Activated CD4-positive, CD25-positive, alpha-beta regulatory T cell (primary cell): ENCODE measurements around the gene NLRP6.
"Not testable (repeated sequence)": the region's sequence is repeated elsewhere in the genome, so short reads cannot be mapped to it uniquely, and the experiment has no call there.

Experiments
- DNase-seq, 4 experiments: peaks; one replicate each; lab custom pipeline; 2025; lab: John Stamatoyannopoulos, UW

NLRP6 gene

DNA sequence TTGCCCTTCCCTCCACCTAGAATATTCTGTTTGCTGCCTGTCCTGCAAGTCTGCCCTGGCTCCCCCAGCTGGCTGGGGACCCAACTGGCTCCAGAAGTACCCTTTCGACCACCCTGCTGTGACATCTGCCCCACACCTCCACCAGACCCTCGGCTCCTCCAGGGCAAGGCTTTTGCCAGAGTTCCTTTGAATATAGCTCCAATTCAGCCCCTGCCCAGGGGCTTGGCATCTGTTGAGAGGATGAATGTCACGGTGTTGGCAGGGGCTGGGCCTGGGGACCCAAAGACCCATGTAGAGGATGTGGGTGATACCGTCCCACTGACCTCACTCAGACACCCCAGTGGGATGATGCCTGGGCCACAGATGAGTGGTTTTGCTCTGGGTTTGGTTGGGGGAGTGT lies 4.0 kb downstream of the NLRP6 start:
- no peak for DNase-seq

DNA sequence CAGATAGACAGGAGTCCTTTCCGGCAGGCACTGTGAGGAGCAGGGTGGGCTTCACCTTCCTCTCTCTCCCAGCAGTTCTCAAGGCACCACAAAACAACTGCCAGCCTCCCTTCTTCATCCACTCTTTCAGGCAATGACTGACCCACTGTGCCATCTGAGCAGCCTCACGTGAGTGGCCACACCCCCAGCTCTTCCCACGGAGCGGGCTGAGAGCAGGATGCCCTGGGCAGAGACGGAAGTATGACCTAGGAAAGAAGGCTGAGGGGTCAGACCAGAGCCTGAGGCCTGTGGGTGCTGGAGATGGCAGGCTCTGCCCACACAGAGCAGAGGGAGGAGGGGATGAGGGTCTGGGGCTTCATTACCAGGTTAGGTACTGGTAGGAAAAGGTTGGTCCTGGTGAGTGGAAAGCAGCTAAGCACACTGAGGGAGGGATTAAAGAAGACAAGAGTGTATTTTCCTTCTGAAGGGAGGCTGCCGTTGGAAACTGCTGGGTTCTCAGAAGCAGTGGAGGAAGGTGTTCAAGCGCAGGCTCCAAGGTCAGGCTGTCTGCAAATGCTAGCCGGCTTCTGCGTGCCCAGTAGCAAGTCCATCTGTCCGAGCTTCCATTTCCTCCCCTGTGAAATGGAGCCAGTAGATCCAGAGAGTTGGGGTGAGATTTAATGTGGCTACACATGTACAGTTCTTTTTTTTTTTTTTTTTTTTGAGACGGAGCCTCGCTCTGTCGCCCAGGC lies 4.6 kb downstream of the NLRP6 start:
- no peak for DNase-seq

DNA sequence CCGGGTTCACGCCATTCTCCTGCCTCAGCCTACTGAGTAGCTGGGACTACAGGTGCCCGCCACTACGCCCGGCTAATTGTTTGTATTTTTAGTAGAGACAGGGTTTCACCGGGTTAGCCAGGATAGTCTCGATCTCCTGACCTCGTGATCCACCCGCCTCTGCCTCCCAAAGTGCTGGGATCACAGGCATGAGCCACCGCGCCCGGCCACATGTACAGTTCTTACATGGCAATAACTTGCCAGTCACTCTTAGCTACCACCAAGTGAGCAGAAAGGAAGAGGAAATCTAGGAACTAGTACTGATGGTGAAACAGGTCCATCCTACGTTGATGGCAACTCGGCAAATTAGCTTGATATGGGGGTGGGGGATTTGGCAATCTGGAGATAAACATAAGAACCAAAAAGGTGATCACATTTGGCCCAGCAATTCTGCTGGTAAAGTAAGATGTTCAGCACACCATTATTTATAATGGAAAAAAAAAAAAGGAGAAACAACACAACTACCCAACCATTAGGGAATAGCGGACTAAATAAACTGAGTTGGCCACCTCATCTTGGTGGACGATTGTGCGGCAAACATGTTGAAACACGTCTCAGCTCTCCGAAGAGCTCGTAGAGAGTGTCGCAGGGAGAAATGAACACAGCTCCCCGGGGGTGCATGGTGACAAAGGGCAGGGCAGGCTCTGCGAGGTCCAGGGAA lies 5.3 kb downstream of the NLRP6 start:
- DNase-seq: no peak

DNA sequence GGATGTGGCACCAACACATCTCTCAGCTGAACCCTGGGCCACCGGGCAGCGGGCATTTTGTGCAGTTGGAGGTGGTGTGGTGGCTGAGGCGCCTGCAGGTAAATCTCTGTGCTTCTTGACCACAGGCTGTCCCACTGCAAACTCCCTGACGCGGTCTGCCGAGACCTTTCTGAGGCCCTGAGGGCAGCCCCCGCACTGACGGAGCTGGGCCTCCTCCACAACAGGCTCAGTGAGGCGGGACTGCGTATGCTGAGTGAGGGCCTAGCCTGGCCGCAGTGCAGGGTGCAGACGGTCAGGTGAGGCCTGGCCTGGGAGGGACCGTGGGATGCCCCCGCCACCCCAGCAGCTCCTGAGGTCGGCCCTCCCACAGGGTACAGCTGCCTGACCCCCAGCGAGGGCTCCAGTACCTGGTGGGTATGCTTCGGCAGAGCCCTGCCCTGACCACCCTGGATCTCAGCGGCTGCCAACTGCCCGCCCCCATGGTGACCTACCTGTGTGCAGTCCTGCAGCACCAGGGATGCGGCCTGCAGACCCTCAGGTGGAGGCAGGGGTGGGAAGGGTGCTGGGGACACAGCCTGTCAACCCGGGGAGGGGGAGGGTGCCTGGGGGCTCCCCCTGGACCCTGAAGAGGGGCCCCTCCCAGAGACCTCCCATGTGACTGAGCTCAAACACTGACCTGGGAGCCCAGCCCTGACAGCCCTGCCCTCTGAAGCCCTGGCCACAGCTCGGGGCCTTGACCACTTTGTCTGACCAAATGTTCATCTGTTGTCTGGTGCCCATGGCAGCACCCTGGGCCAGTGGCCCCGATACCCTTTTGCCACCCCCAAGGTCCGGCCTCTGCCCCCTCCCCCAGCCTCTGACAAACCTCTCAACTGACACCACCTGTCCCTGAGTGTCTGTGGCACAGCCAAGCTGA lies 6.2 kb downstream of the NLRP6 start:
- no peak for DNase-seq

DNA sequence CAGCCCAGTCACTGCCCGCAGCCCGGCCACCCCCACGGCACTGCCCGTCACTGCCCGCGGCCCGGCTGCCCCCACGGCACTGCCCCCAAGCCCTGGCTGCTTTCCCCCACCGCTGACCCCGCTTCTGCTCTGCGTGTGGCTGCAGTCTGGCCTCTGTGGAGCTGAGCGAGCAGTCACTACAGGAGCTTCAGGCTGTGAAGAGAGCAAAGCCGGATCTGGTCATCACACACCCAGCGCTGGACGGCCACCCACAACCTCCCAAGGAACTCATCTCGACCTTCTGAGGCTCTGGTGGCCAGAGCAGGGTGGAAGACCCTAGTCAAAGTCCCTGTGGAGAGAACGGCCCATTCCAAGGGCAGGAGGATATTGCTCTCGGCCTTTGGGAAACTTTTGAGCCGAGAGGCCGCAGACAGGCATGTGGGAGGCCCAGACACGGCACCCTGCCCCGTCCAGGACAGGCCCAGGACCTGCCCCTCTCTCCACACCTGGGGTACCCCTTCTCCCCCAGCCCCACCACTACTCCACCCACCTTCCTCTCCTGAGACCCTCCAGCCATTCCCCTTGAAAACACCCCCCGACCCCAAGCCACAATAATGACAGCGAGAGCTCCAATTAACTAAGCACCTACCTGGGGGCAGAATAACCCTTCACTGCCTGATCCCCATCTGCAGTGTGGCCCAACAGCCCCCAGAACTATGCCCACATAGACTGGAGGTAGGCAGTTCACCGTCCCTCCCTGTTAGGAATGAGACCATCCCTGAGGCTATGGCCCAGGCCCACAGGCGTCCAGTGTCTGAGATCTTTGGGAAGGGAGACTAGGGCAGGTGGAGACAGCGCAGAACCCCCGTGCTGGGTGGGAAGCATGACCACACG lies 7.0 kb downstream of the NLRP6 start:
- no peak for DNase-seq

DNA sequence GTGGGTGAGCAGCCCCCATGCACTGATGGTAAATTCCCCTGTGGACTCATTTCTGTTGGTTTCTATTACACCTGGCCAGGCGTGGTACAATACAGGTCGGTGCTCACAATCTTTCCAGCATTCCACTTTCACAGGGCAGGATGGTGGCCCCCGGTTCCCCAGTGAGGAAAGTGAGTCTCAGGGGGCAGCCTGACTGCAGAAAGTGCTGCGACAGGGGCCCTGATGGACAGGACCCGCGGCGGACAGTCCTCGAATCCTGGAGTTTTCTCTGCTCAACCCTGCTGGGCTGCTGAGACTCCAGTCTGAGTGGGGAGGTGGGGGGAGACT lies 7.7 kb downstream of the NLRP6 start:
- no peak for DNase-seq

DNA sequence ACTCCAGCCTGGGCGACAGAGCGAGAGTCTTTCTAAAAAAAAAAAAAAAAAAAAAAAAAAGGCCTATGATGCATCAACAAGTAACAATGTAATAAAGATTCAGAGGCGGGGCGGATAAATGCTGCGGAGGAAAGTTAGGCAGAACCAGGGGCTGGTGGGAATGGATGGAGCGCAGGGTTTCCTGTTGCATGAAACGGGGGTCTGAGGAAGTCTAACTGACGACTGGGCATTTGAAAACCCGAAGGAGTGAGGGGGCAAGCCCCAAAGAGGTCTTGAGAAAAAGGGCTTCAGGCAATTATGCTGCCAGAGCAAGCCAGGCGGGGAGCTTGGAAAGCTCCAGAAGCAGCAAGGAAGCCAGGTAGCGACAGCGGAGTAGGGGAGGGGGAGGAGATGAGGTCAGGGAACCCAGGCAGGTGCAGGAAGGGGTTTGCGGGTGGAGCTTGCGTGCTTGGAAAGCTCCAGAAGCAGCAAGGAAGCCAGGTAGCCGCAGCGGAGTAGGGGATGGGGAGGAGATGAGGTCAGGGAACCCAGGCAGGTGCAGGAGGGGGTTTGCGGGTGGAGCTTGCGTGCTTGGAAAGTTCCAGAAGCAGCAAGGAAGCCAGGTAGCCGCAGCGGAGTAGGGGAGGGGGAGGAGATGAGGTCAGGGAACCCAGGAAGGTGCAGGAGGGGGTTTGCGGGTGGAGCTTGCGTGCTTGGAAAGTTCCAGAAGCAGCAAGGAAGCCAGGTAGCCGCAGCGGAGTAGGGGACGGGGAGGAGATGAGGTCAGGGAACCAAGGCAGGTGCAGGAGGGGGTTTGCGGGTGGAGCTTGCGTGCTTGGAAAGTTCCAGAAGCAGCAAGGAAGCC lies 9.0 kb downstream of the NLRP6 start:
- DNase-seq: not testable (repeated sequence)

DNA sequence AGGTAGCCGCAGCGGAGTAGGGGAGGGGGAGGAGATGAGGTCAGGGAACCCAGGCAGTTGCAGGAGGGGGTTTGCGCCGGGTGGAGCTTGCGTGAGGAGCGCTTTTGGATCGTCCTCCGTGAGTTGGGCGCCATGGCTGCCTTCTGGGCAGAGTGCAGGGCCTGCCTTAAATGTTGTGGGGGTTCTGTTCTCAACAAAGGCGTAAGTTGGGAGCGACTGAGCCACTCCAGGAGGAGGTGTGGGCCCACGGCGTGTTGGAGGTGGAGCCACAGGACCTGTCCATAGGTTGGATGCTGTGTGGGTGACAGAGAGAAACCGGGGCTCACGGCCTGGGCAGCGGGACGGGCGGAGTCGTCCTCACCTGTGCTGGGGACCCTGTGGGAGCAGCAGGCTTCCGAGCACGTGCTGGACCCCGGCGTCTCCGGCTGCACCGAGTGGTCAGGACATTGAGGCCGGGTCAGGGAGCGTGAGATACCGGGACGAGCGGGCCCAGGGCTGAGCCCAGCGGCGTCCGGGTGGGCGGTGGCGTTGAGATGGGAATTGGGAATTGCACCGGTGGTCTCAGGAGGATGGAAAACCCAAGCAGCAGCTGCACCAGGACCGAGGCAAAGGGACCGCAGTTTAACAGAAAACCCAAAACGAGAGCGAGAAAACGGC lies 9.7 kb downstream of the NLRP6 start:
- DNase-seq: no peak

DNA sequence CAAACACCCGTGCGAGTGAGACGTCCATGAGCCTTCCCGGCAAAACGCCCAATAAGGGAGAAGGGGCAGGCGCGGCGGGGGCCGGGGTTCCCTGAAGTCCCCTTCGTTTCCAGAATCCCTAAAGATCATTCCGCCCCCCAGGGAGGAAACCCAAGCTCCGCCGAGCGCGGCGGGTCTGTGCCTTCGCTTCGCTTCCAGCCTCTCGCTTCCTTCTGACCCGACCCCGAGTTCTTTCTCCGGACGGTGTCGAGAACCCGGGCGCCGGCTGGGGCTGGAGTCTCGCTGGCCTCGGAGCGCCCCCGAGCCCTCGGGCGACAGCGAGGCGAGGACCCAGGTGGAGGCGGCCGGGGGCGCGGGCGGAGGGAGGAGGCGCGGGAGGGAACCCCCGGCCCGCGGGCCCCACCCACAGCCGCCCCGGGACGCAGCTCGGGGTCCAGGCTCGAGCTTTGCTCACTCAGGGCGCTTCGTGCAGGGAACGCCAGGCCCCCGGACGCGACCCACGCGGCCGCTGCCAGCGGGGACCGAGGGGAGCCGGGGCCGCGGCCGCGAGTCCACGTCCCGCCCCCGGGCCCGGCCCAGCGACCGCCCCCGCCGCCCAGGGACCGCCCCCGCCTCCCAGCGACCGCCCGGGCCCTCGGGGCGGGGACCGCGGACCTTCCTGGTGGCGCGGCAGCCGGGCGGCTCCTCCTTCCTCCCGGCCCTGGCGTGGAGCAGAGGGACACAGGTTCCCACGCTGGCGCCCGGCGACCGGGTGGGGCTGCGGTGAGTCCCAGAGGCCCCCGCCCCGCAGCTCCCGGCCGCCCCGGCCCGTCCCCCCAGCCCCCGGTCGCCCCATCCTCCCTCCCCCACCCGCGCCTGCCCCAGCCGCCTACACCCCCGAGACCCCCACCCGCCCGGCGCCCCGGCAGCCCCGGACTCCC lies 10.5 kb downstream of the NLRP6 start, which contains the start of gene PGGHG:
TSS of gene PGGHG (plus strand) at position 649 of the 920 bp plus-strand sequence. CDS start 691 bp downstream, outside the sequence.
- DNase-seq: no peak

DNA sequence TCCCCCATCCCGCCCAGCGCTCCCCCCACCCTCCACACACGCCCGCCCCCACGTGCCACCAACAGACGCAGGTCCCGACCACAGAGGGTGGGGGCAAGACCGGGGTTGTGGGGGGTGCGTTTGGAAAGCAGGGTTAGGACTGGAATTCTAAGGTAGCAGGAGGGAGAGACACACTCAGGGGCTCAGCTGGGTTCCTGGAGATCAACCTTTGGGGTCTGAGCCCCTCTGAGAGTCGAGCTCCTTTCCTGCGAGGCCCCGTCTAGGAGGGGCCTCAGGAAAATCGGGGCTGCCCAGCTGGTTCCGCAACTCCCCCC lies 11.1 kb downstream of the NLRP6 start:
- DNase-seq: no peak

DNA sequence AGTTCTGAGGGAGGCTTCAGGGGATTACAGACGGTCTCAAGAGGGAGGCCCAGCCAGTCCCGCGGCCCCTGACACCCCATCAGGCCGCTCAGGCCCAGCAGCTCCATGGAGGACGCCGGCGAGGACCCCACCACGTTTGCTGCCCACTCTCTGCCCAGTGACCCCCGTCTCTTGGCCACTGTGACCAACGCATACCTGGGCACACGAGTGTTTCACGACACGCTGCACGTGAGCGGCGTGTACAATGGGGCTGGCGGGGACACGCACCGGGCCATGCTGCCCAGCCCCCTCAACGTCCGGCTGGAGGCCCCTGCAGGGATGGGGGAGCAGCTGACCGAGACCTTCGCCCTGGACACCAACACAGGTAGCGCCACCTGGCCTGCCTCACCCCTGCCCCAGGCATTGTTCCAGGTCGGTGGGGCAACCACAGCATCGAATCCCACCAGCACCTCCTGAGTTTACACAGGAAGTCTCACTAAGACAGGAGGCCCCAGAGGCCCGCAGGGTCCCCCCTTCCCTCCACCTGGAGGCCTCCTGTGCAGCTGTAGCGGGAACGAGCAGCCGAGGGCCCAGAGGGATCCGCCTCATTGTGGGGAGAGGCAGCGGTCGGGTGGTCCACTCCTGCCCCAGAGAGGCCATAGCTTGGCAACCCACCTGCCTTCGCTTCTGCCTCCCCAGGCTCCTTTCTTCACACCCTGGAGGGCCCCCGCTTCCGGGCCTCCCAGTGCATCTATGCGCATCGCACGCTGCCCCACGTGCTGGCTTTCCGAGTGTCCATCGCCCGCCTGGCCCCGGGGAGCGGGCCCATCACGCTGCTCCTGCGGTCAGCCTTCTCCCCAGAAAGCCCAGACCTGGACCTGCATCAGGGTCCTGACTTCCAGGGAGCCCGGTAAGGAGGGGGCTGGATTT lies 11.8 kb downstream of the NLRP6 start:
- no peak for DNase-seq

DNA sequence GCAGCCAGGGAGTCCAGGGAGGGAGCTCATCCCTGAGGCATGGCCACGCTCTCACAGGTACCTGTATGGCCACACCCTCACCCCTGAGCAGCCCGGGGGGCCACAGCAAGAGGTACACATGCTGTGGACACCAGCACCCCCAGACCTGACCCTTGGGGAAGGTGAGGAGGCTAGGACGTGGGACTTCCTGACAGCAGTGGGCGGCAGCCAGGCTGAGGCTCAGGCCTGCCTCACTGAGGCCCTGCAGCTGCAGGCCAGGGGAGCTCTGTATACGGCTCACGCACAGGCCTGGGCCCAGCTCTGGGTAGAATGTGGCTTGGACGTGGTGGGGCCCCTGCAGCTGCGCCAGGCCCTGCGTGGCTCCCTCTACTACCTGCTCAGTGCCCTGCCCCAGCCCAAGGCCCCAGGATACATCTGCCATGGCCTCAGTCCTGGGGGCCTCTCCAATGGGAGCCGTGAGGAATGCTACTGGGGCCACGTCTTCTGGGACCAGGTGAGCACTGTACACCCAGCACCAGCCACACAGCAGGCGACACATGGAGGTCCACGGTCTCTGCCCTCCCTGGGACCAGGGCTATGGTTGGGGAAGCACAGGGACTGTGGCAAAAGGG lies 12.5 kb downstream of the NLRP6 start:
- DNase-seq: no peak

DNA sequence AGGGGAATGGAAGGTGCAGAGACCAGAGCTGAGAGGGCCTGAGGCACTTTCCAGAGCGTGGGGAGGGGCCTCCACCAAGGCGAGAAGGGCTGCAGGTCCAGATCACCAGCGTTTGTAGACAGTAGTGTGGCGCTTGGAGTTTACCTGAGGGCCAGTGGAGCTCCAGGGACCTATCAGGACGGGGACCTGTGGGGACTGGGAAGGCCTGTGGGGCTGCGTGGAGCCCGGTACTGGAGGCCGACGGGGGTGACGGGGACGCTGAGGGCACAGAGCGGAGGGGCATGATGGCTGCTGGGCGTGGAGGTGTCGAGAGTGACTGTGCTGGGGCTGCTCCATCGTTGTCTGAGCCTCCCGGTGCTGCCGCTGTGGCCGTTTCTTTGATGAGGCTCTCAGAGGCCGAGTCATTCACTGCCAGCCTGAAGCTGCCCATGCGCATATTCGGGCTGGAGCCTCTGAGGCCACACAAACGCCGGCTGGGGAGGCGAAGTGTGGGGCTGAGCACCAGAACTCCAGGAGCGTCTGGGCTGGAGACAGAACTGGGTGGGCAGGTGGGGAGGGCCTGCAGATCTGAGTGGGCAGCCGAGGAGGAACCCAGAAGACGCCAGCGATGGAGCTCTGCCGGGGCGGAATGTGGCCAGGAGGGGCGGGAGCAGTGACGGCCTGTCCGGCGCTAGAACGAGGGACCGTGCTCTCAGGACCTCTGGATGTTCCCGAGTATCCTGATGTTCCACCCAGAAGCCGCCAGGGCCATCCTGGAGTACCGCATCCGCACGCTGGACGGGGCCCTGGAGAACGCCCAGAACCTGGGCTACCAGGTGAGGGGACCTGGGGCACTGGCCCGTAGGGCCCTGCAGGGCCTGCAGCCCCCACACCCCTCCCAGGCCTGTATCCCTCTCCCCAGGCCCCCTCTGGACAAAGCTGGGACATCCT lies 13.3 kb downstream of the NLRP6 start:
- DNase-seq: no peak

DNA sequence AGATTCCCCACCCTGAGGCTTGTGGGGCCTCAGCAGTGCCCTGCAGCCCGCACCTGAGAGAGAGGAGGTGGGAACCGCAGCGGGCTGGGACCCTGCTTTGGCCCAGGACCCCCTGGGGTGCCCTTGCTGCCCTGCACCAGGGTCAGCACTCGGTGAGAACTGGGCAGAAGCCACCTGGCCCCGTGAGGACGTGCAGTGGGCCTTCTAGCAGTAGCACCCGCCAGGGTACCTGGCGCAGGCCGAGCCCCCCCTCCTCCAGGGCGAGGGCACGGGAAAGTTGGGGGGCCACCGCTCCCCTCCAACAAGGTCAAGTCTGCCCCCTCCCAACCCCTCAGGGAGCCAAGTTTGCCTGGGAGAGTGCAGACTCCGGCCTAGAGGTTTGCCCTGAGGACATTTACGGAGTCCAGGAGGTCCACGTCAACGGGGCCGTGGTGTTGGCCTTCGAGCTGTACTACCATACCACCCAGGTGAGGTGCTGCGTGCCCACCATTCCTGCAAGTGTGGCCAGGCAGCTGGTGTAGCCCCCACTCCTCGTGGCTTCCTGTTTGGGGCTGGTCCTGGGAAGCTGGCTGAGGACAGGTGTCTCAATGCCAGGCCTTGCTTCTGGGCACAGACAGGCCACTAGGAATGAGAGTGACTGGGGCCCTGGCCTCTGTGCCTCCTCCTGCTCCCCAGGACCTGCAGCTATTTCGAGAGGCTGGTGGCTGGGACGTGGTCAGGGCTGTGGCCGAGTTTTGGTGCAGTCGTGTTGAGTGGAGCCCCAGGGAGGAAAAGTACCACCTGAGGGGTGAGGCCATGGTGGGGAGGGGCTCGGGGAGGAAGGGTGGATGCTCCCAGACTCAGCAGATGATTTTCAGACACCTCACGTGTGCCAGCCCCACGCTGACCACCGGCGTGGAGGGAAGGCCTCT lies 14.3 kb downstream of the NLRP6 start:
- DNase-seq: no peak

DNA sequence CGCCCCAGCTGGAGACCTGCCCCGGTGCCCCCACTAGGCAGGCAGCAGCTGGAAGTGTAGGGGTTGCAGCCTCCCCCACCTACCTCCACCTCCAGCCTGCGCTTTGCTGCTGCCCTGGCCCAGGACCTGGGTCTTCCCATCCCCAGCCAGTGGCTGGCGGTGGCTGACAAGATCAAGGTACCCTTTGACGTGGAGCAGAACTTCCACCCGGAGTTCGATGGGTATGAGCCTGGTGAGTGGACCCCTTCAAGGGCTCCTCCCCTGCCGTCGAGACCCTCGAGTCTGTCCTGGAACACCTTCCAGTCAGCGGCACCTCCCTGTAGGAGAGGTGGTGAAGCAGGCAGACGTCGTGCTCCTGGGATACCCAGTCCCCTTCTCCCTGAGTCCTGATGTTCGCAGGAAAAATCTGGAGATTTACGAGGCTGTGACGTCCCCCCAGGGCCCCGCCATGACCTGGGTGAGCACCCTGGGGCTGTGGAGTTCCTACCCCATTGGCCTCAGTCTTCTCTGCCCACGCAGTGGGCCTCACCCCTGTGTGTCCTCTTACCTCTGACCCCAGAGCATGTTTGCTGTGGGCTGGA lies 15.2 kb downstream of the NLRP6 start:
- DNase-seq: no peak
